Activated naive CD8-positive, alpha-beta T cell treated with anti-CD3 and anti-CD28 coated beads, Interleukin-2, amount 50 U/mL, for 24 hours (primary cell): Measurements from ENCODE around the gene POLR2E.

Experiments used
- ATAC-seq: fragments of 150-1000 bp; cut with Tn5 transposase; one replicate; pipeline ENCODE4 v1.10.0; 2021
- DNase-seq: peaks from one replicate; pipeline ENCODE4 v3.0.0; 2021
- H3K27ac Mint-ChIP-seq: one replicate; pipeline ENCODE4 v1.8.0; 2021; ENCODE audit warnings: mild to moderate bottlenecking, mixed read lengths
- H3K27me3 Mint-ChIP-seq: one replicate; pipeline ENCODE4 v1.8.0; 2021; ENCODE audit warnings: mixed read lengths
- H3K36me3 Mint-ChIP-seq: one replicate; pipeline ENCODE4 v1.8.0; 2021; ENCODE audit warnings: low read depth, mixed read lengths
- H3K4me1 Mint-ChIP-seq: one replicate; pipeline ENCODE4 v1.8.0; 2021; ENCODE audit warnings: mixed read lengths
- H3K4me3 Mint-ChIP-seq: one replicate; pipeline ENCODE4 v1.8.0; 2021; ENCODE audit warnings: mild to moderate bottlenecking, moderate library complexity, mixed read lengths
- H3K9me3 Mint-ChIP-seq: one replicate; pipeline ENCODE4 v1.8.0; 2021; ENCODE audit warnings: mixed read lengths

The POLR2E gene

GRCh38 chr19:1064661-1065605, 30.2 kb downstream of the POLR2E start:
- DNase-seq: peak; percentile 80
- Mint-ChIP-seq H3K4me3 (peak overlapping the region; percentile 30), H3K27ac (no peak overlapping the region), H3K36me3 (peaks cover 10% of the 10 kb centered on the region), H3K4me1 (peaks cover 29% of the 10 kb centered on the region), H3K9me3 (no peaks in the 10 kb centered on the region), H3K27me3 (no peaks in the 10 kb centered on the region)
- ATAC-seq: peak; percentile 35

GRCh38 chr19:1063909-1064660, 31.1 kb downstream of the POLR2E start:
- DNase-seq (no peak), ATAC-seq (no peak)
- peaks cover 22% of the 10 kb centered on the region for H3K4me1 Mint-ChIP-seq
- no peaks in the 10 kb centered on the region for H3K27me3 Mint-ChIP-seq
- no peak overlapping the region for H3K4me3 Mint-ChIP-seq
- peaks cover 6% of the 10 kb centered on the region for H3K36me3 Mint-ChIP-seq
- no peak overlapping the region for H3K27ac Mint-ChIP-seq
- H3K9me3 Mint-ChIP-seq: no peaks in the 10 kb centered on the region

DNA sequence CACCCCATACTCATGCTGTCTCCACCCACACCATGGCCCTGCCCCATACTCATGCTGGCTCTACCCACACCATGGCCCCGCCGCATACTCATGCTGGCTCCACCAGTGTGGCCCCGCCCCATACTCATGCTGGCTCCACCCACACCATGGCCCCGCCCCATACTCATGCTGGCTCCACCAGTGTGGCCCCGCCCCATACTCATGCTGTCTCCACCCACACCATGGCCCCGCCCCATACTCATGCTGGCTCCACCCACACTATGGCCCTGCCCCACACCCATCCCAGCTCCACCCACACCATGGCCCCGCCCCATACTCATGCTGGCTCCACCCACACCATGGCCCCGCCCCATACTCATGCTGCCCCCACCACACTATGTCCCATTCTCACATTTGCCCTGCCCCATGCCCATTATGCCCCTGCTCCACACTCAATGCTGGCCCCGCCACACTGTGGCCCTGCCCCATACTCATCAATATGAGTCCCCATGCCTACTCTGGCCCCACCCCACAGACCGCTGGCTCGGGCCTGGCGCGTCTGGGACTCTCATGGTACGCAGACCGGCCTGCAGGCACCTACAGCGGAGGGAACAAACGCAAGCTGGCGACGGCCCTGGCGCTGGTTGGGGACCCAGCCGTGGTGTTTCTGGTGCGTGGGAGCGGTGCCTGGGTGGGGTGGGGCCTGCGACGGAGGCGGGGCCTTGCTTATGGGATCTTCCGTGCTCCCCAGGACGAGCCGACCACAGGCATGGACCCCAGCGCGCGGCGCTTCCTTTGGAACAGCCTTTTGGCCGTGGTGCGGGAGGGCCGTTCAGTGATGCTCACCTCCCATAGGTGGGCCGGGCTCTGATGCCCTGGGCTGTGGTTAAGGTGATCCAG, 31.9 kb downstream of the POLR2E start:
- Mint-ChIP-seq H3K4me1 (peaks cover 17% of the 10 kb centered on the region), H3K9me3 (no peaks in the 10 kb centered on the region), H3K36me3 (no peaks in the 10 kb centered on the region), H3K4me3 (no peak overlapping the region), H3K27me3 (no peaks in the 10 kb centered on the region), H3K27ac (no peak overlapping the region)
- DNase-seq (peak; percentile 65), ATAC-seq (no peak)

- Mint-ChIP-seq H3K27ac (no peak overlapping the region), H3K4me1 (peaks cover 24% of the 10 kb centered on the region), H3K36me3 (peaks cover under 1% of the 10 kb centered on the region), H3K9me3 (peaks cover under 1% of the 10 kb centered on the region), H3K27me3 (no peaks in the 10 kb centered on the region), H3K4me3 (no peak overlapping the region)
- ATAC-seq (no peak), DNase-seq (no peak)
Measured at GRCh38 chr19:1062387-1063029, 32.7 kb downstream of the POLR2E start.

- peaks cover 4% of the 10 kb centered on the region for H3K9me3 Mint-ChIP-seq
- H3K36me3 Mint-ChIP-seq: peaks cover 5% of the 10 kb centered on the region
- peaks cover 27% of the 10 kb centered on the region for H3K4me1 Mint-ChIP-seq
- no peaks in the 10 kb centered on the region for H3K27me3 Mint-ChIP-seq
- H3K4me3 Mint-ChIP-seq: no peak overlapping the region
- ATAC-seq (no peak), DNase-seq (no peak)
- no peak overlapping the region for H3K27ac Mint-ChIP-seq
Measured at GRCh38 chr19:1061987-1062386, 33.2 kb downstream of the POLR2E start.

DNA sequence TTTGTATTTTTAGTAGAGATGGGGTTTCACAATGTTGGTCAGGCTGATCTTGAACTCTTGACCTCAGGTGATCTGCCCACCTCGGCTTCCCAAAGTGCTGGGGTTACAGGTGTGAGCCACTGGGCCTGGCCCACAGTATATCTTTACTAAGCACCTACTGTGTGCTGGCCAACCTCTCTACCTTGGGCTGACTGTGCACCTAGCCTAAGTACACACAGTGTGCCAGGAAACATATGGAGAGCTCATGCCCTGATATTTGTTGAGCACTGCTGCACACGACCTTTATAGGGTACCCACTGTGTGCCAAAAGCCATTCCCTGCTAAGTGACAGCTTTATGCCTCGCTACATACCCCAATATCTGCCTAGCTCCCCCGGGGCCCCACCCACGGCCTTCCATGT, 34.5 kb downstream of the POLR2E start:
- DNase-seq (no peak), ATAC-seq (no peak)
- Mint-ChIP-seq H3K4me3 (no peak overlapping the region), H3K36me3 (peaks cover 15% of the 10 kb centered on the region), H3K9me3 (peaks cover 4% of the 10 kb centered on the region), H3K27me3 (no peaks in the 10 kb centered on the region), H3K27ac (no peak overlapping the region), H3K4me1 (peaks cover 20% of the 10 kb centered on the region)

- ATAC-seq (no peak), DNase-seq (no peak)
- Mint-ChIP-seq H3K36me3 (peaks cover 15% of the 10 kb centered on the region), H3K27me3 (no peaks in the 10 kb centered on the region), H3K4me3 (no peak overlapping the region), H3K4me1 (peaks cover 11% of the 10 kb centered on the region), H3K27ac (no peak overlapping the region), H3K9me3 (peaks cover 4% of the 10 kb centered on the region)
Measured at GRCh38 chr19:1058112-1058511, 37.1 kb downstream of the POLR2E start.

- no peak overlapping the region for H3K4me3 Mint-ChIP-seq
- H3K36me3 Mint-ChIP-seq: peaks cover 15% of the 10 kb centered on the region
- H3K27ac Mint-ChIP-seq: no peak overlapping the region
- H3K4me1 Mint-ChIP-seq: peaks cover 11% of the 10 kb centered on the region
- H3K9me3 Mint-ChIP-seq: peaks cover 4% of the 10 kb centered on the region
- H3K27me3 Mint-ChIP-seq: no peaks in the 10 kb centered on the region
- DNase-seq: no peak
- peak; percentile 62 for ATAC-seq
Measured at GRCh38 chr19:1057176-1057855, 37.9 kb downstream of the POLR2E start.

DNA sequence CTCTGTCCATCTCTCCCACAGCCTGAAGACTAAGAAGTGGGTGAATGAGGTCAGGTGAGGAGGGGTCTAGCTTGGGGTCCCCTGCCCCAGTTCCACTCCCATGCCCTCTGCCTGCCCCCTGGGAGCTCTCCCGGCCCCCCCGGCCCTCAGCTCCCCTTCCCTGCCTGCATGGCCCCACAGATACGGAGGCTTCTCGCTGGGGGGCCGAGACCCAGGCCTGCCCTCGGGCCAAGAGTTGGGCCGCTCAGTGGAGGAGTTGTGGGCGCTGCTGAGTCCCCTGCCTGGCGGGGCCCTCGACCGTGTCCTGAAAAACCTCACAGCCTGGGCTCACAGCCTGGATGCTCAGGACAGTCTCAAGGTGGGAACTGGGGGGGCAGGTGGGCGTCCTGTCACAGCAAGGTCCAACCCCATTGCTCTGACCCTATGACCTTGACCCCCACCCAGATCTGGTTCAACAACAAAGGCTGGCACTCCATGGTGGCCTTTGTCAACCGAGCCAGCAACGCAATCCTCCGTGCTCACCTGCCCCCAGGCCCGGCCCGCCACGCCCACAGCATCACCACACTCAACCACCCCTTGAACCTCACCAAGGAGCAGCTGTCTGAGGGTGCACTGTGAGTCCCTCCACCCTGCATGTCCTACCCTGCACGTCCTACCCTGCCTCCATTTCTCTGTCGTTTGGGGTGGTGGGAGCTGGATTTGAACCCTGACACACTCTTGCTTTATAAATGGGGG, 39.1 kb downstream of the POLR2E start:
- DNase-seq: no peak
- no peak for ATAC-seq
- H3K27ac Mint-ChIP-seq: no peak overlapping the region

GRCh38 chr19:1055028-1055425, 40.1 kb downstream of the POLR2E start:
- Mint-ChIP-seq H3K27me3 (no peaks in the 10 kb centered on the region), H3K9me3 (peaks cover 4% of the 10 kb centered on the region), H3K27ac (no peak overlapping the region), H3K4me1 (peaks cover 14% of the 10 kb centered on the region), H3K4me3 (no peak overlapping the region), H3K36me3 (peaks cover 15% of the 10 kb centered on the region)
- ATAC-seq (no peak), DNase-seq (no peak)

More for the DNA sequence above, 39.1 kb downstream of the POLR2E start:
- H3K36me3 Mint-ChIP-seq: peaks cover 15% of the 10 kb centered on the region
- peaks cover 4% of the 10 kb centered on the region for H3K9me3 Mint-ChIP-seq
- H3K27me3 Mint-ChIP-seq: no peaks in the 10 kb centered on the region
- H3K4me3 Mint-ChIP-seq: no peak overlapping the region
- H3K4me1 Mint-ChIP-seq: peaks cover 14% of the 10 kb centered on the region

DNA sequence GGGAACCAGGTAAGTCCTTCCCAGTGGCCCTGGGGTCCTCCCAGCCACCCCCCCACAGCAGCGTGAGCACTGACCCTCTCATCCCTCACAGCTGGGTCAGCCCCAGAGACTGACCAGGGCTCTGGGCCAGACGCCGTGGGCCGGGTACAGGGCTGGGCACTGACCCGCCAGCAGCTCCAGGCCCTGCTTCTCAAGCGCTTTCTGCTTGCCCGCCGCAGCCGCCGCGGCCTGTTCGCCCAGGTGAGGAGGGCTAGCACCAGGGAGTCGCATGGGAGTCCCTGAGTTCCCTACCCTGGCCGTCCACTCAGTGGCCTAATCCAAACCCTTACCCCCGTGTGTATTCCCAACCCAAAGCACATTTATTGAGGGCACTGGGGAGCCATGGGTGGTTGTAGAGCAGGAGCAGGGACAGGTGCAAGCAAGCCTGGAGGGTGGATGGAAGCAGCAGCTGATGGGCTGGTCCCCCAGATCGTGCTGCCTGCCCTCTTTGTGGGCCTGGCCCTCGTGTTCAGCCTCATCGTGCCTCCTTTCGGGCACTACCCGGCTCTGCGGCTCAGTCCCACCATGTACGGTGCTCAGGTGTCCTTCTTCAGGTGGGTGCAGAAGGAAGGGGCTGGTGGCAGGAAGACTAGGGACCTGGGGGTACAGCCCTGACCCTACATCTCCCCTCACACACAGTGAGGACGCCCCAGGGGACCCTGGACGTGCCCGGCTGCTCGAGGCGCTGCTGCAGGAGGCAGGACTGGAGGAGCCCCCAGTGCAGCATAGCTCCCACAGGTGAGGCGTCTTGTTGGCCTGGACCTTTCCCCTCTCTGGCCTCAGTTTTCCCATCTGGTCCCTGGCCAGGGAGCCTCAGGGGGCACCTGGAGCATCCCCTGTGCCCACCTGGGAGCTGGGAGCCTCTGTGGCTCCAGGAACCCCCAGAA, 40.8 kb downstream of the POLR2E start:
- Mint-ChIP-seq H3K9me3 (peaks cover 4% of the 10 kb centered on the region), H3K4me1 (peaks cover 14% of the 10 kb centered on the region), H3K27ac (no peak overlapping the region), H3K4me3 (no peak overlapping the region), H3K36me3 (peaks cover 15% of the 10 kb centered on the region), H3K27me3 (no peaks in the 10 kb centered on the region)
- DNase-seq (no peak), ATAC-seq (no peak)
